Measurements from ENCODE around the gene OR2C3. TPM values are rescaled to one million over a fixed set of nuclear protein-coding genes. Genes with fewer than 3 reads are reported as not detected.
"Not testable (repeated sequence)": the region's sequence is repeated elsewhere in the genome, so short reads cannot be mapped to it uniquely, and the experiment has no call there.

Gene OR2C3
- polyA plus RNA-seq, 3 donors, result 0.01 TPM; not detected in 2

- peak; percentile 83 for TF ChIP-seq CTCF (IDR thresholded peaks at IDR 0.05)
Measured at GRCh38 chr1:247487057-247487456, 49.2 kb downstream of the OR2C3 start.

GRCh38 chr1:247482747-247483146, 53.5 kb downstream of the OR2C3 start:
- Histone ChIP-seq H3K79me2 (ENCODE audit: insufficient read depth, low read length) (no peaks in the 10 kb centered on the region), H3K4me3 (replicated peaks in 1 of 3; ENCODE audit: low read depth in 2 of 3, low read length in 3 of 3) (no peak overlapping the region), H3K27me3 (ENCODE audit: control insufficient read depth in 2 of 2, insufficient read depth in 2 of 2, low read length in 2 of 2) (no peaks in the 10 kb centered on the region), H3K27ac (ENCODE audit: low read depth in 1 of 2, low read length in 2 of 2) (no peak overlapping the region), H3K4me1 (ENCODE audit: control insufficient read depth in 1 of 2, insufficient read depth in 2 of 2, low read length in 2 of 2) (no peaks in the 10 kb centered on the region), H3K9ac (ENCODE audit: insufficient read depth, low read length, poor library complexity, severe bottlenecking) (no peak overlapping the region), H3K36me3 (replicated peaks in 1 of 2; ENCODE audit: control insufficient read depth in 1 of 2, insufficient read depth in 2 of 2, low read length in 2 of 2) (no peaks in the 10 kb centered on the region), H3K9me3 (replicated peaks in 1 of 2; ENCODE audit: control insufficient read depth in 1 of 2, insufficient read depth in 1 of 2, low read length in 2 of 2) (no peaks in the 10 kb centered on the region), H4K20me1 (ENCODE audit: insufficient read depth, low read length) (no peaks in the 10 kb centered on the region), H2AFZ (ENCODE audit: insufficient read depth, low read depth, low read length, poor library complexity, severe bottlenecking) (no peak overlapping the region), H3K4me2 (replicated peaks; ENCODE audit: extremely low read depth, low read length, poor library complexity, severe bottlenecking) (no peak overlapping the region)
- H3K27me3 Mint-ChIP-seq (ENCODE audit: low read depth in 3 of 3), result peaks cover 0 to 4% (median 0%) of the 10 kb centered on the region in 3 donors
- H3K27ac Mint-ChIP-seq, result no peak overlapping the region
- WGBS (ENCODE audit: insufficient coverage), result no CpG with 5 or more reads among the region's 1 CpG
- TF ChIP-seq CTCF (IDR thresholded peaks at IDR 0.05), result no peak
- no peaks in the 10 kb centered on the region for H3K36me3 Mint-ChIP-seq
- no peak for DNase-seq
- peaks cover 2% of the 10 kb centered on the region for H3K4me1 Mint-ChIP-seq
- intact Hi-C loops (cut with micrococcal nuclease), result loop anchor here (5.0 to 10.0 kb wide), 3 partner anchors 35 to 68 kb away; partner anchors contain the start of gene NLRP3 (in 1 of the 2)
- no peak overlapping the region for H3K4me3 Mint-ChIP-seq
- no peaks in the 10 kb centered on the region for H3K9me3 Mint-ChIP-seq

More at GRCh38 chr1:247487057-247487456, 49.2 kb downstream of the OR2C3 start:
- peaks cover 2% of the 10 kb centered on the region for H3K4me1 Mint-ChIP-seq
- no peak overlapping the region for H3K4me3 Mint-ChIP-seq
- no peak overlapping the region for H3K4me3 ChIP-seq (replicated peaks in 1 of 3; ENCODE audit: low read depth in 2 of 3, low read length in 3 of 3)
- no peak overlapping the region for H3K4me2 ChIP-seq (replicated peaks; ENCODE audit: extremely low read depth, low read length, poor library complexity, severe bottlenecking)
- no peaks in the 10 kb centered on the region for H3K36me3 ChIP-seq (replicated peaks in 1 of 2; ENCODE audit: control insufficient read depth in 1 of 2, insufficient read depth in 2 of 2, low read length in 2 of 2)
- no peaks in the 10 kb centered on the region for H3K9me3 Mint-ChIP-seq
- no peaks in the 10 kb centered on the region for H3K9me3 ChIP-seq (replicated peaks in 1 of 2; ENCODE audit: control insufficient read depth in 1 of 2, insufficient read depth in 1 of 2, low read length in 2 of 2)
- no peaks in the 10 kb centered on the region for H3K4me1 ChIP-seq (ENCODE audit: control insufficient read depth in 1 of 2, insufficient read depth in 2 of 2, low read length in 2 of 2)
- H3K27me3 ChIP-seq (ENCODE audit: control insufficient read depth in 2 of 2, insufficient read depth in 2 of 2, low read length in 2 of 2), result no peaks in the 10 kb centered on the region
- H3K27me3 Mint-ChIP-seq (ENCODE audit: low read depth in 3 of 3), result peaks cover 0 to 5% (median 0%) of the 10 kb centered on the region in 3 donors
- H3K36me3 Mint-ChIP-seq, result no peaks in the 10 kb centered on the region
- peak; percentile 61 to 70 (median 68) for DNase-seq
- no peak overlapping the region for H3K27ac ChIP-seq (ENCODE audit: low read depth in 1 of 2, low read length in 2 of 2)
- peak overlapping the region in 1 of 7 donors; percentile 64 for H3K27ac Mint-ChIP-seq
- H2AFZ ChIP-seq (ENCODE audit: insufficient read depth, low read depth, low read length, poor library complexity, severe bottlenecking), result no peak overlapping the region
- no peaks in the 10 kb centered on the region for H4K20me1 ChIP-seq (ENCODE audit: insufficient read depth, low read length)
- H3K79me2 ChIP-seq (ENCODE audit: insufficient read depth, low read length), result no peaks in the 10 kb centered on the region
- intact Hi-C loops (cut with micrococcal nuclease), result loop anchor here (5.0 to 10.0 kb wide), 4 partner anchors 62 to 115 kb away; partner anchors contain the start of gene NLRP3 (in 1 of the 2)
- H3K9ac ChIP-seq (ENCODE audit: insufficient read depth, low read length, poor library complexity, severe bottlenecking), result no peak overlapping the region

DNA sequence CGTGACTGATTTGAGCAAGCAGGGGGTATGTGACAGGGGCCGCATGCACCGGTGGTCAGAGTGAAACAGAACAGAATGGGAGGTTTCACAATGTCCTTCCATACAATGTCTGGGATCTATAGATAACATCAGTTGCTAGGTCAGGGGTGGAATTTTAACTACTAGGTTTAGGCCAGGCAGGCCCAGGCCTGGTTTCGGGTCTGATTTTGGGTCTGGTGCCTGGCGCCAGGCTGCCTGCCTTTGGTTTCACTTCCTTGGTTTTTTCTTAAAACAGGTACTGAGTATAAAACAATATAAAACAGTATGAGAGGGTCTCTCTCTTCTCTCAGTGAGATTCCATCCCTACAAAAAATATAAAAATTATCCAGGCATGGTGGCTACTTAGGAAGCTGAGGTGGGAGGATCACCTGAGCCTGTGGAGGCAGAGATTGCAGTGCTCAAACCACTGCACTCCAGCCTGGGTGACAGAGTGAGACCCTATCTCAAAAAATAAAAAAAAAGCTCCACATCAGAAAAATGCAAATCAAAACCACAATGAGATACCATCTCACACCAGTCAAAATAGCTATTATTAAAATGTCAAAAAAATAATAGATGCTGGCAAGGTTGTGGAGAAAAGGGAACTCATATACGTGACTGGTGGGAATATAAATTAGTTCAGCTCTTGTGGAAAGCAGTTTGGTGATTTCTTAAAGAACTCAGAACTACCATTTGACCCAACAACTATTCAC, 59.7 kb downstream of the OR2C3 start:
- Mint-ChIP-seq H3K4me3 (peak overlapping the region in 1 of 2 donors; percentile 57), H3K27me3 (ENCODE audit: low read depth in 3 of 3) (peaks cover 0 to 10% (median 0%) of the 10 kb centered on the region in 3 donors), H3K27ac (peak overlapping the region in 4 of 7 donors; percentile 18 to 82 (median 46))
- H3K4me3 ChIP-seq (replicated peaks in 1 of 3; ENCODE audit: low read depth in 2 of 3, low read length in 3 of 3); H3K27me3 ChIP-seq (ENCODE audit: control insufficient read depth in 2 of 2, insufficient read depth in 2 of 2, low read length in 2 of 2); H3K4me1 Mint-ChIP-seq; H4K20me1 ChIP-seq (ENCODE audit: insufficient read depth, low read length); intact Hi-C loops (cut with micrococcal nuclease); H3K9ac ChIP-seq (ENCODE audit: insufficient read depth, low read length, poor library complexity, severe bottlenecking); H3K4me1 ChIP-seq (ENCODE audit: control insufficient read depth in 1 of 2, insufficient read depth in 2 of 2, low read length in 2 of 2); H3K9me3 ChIP-seq (replicated peaks in 1 of 2; ENCODE audit: control insufficient read depth in 1 of 2, insufficient read depth in 1 of 2, low read length in 2 of 2); H2AFZ ChIP-seq (ENCODE audit: insufficient read depth, low read depth, low read length, poor library complexity, severe bottlenecking); DNase-seq; H3K36me3 ChIP-seq (replicated peaks in 1 of 2; ENCODE audit: control insufficient read depth in 1 of 2, insufficient read depth in 2 of 2, low read length in 2 of 2); H3K27ac ChIP-seq (ENCODE audit: low read depth in 1 of 2, low read length in 2 of 2); H3K36me3 Mint-ChIP-seq; H3K4me2 ChIP-seq (replicated peaks; ENCODE audit: extremely low read depth, low read length, poor library complexity, severe bottlenecking); H3K79me2 ChIP-seq (ENCODE audit: insufficient read depth, low read length); H3K9me3 Mint-ChIP-seq: not testable (repeated sequence)
- WGBS (ENCODE audit: insufficient coverage), result no CpG with 5 or more reads among the region's 6 CpGs
